ENCODE data around the gene EFCC1. TPM values are rescaled to one million over a fixed set of nuclear protein-coding genes. Genes with fewer than 3 reads are reported as not detected.

EFCC1 gene, protein sequence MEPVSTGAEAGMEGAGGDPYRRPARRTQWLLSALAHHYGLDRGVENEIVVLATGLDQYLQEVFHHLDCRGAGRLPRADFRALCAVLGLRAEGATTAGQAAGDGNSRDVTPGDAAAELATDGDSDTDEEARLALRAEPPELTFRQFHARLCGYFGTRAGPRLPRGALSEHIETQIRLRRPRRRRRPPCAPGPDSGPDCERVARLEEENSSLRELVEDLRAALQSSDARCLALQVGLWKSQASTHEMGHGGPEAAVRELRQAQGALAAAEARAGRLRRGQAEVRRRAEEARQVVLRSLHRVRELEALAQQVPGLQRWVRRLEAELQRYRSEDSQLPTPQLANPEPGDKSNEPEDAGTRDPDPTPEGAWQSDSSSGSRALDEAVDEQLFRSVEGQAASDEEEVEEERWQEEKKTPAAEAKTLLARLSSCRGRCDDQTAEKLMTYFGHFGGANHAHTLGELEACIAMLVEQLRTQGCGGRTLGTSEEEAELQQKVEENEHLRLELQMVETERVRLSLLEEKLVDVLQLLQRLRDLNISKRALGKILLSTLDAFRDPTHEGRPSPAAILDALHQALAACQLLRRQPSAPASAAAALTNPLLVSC
- 1 to 10 TPM in 1 of 4 donors, under 1 TPM in 3; 0.19 to 2.9 (median 0.48) TPM for total RNA-seq

DNA sequence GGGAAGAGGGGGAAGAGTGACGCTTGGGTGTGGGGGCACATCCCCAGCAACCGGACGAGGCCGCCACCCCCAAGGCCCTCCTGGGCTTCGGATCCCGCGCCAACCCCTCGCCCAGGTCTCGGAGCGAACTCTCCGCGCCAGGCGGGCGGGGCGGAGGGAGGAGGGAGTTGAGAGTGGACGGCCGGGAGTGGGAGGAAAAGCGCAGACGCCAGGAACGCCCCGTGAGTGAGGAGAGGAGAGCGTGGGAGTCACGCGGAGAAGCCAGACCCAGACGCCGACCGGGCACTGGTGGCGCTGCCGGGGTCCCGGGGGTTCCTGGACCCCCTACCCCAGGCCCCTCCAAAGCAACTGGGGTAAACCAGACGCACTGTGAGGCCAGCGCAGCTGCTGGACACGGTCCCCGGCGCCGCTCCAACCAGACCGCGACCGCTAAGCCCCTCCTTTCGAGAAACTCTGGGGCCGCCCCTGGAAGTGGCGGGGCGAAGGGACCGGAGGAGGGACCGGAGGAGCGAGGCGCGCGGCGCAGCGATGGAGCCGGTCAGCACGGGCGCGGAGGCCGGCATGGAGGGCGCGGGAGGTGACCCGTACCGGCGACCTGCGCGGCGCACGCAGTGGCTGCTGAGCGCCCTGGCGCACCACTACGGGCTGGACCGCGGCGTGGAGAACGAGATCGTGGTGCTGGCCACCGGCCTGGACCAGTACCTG, at the start of gene EFCC1:
Gene EFCC1 (plus strand): TSS at position 204 of the 705 bp plus-strand sequence. CDS start 325 bp downstream, at position 529.
- Histone ChIP-seq H3K4me1 (peaks cover 33 to 59% (median 36%) of the 10 kb centered on the region in 3 donors), H3K27me3 (peaks cover 0 to 75% (median 11%) of the 10 kb centered on the region in 4 donors), H3K27ac (peak within 1 kb of the TSS; percentile 68 to 88 (median 82)), H3K36me3 (no peaks in the 10 kb centered on the region), H3K9me3 (no peaks in the 10 kb centered on the region), H3K4me3 (peak within 1 kb of the TSS; percentile 30 to 72 (median 54))
- TF ChIP-seq, protein P1, sequence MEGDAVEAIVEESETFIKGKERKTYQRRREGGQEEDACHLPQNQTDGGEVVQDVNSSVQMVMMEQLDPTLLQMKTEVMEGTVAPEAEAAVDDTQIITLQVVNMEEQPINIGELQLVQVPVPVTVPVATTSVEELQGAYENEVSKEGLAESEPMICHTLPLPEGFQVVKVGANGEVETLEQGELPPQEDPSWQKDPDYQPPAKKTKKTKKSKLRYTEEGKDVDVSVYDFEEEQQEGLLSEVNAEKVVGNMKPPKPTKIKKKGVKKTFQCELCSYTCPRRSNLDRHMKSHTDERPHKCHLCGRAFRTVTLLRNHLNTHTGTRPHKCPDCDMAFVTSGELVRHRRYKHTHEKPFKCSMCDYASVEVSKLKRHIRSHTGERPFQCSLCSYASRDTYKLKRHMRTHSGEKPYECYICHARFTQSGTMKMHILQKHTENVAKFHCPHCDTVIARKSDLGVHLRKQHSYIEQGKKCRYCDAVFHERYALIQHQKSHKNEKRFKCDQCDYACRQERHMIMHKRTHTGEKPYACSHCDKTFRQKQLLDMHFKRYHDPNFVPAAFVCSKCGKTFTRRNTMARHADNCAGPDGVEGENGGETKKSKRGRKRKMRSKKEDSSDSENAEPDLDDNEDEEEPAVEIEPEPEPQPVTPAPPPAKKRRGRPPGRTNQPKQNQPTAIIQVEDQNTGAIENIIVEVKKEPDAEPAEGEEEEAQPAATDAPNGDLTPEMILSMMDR (IDR thresholded peaks at IDR 0.05): no peak
- peak in 2 of 4 donors; percentile 41 to 45 for TF ChIP-seq POLR2A (IDR thresholded peaks at IDR 0.05)
- 0 to 6% methylated on average over 1 to 17 of the region's 74 CpGs for WGBS, 2 donors
- intact Hi-C loops (cut with DNase I): no loop called here
- no peak for DNase-seq

DNA sequence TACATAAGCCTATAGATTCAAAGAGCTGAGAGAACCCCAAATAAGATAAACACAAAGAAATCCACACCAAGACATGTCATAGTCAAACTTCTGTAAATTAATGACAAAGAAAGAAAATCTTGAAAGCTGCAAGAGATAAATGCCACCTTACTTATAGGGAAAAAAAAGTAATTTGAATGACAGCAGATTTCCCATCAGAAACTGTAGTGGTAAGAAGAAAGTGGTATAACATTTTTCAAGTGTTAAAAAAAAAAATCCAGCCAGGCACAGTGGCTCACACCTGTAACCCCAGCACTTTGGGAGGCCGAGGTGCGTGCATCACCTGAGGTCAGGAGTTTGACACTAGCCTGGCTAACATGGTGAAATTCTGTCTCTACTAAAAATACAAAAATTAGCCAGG, 44.7 kb upstream of the EFCC1 start:
- Histone ChIP-seq H3K27ac (no peak overlapping the region), H3K4me3 (no peak overlapping the region), H3K4me1 (no peaks in the 10 kb centered on the region), H3K27me3 (no peaks in the 10 kb centered on the region), H3K36me3 (no peaks in the 10 kb centered on the region), H3K9me3 (no peaks in the 10 kb centered on the region)
- intact Hi-C loops (cut with DNase I): no loop called here
- no peak for DNase-seq
- 94 to 96% methylated on average over 2 of the region's 2 CpGs for WGBS, 2 donors
- TF ChIP-seq, protein P1 (IDR thresholded peaks at IDR 0.05): no peak

DNA sequence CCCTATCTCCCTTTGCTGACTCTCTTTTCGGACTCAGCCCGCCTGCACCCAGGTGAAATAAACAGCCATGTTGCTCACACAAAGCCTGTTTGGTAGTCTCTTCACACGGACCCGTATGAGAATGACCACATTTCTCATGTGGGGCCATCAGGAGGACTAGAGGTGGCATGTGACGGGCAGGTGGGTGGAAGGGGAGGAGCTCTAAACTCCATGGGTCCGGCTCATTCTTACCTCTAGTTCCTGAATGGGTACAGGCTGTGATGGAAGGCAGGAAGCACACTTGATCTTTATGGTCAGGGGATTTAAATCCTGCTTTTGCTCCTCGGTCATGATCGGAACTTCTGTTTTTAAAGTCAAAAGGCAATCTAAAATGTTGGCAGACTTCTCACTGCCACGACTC, 35.8 kb upstream of the EFCC1 start:
- WGBS, 2 donors: 69 to 85% methylated on average over 7 of the region's 9 CpGs
- H3K27ac ChIP-seq: peak overlapping the region in 3 of 4 donors; percentile 33 to 65 (median 36)
- no peaks in the 10 kb centered on the region for H3K27me3 ChIP-seq
- H3K4me3 ChIP-seq: no peak overlapping the region
- H3K4me1 ChIP-seq: peaks cover 0 to 16% (median 0%) of the 10 kb centered on the region in 3 donors
- H3K9me3 ChIP-seq: no peaks in the 10 kb centered on the region
- intact Hi-C loops (cut with DNase I): no loop called here
- TF ChIP-seq, protein P1 (IDR thresholded peaks at IDR 0.05): no peak
- TF ChIP-seq POLR2A (IDR thresholded peaks at IDR 0.05): no peak
- H3K36me3 ChIP-seq: no peaks in the 10 kb centered on the region
- no peak for DNase-seq

DNA sequence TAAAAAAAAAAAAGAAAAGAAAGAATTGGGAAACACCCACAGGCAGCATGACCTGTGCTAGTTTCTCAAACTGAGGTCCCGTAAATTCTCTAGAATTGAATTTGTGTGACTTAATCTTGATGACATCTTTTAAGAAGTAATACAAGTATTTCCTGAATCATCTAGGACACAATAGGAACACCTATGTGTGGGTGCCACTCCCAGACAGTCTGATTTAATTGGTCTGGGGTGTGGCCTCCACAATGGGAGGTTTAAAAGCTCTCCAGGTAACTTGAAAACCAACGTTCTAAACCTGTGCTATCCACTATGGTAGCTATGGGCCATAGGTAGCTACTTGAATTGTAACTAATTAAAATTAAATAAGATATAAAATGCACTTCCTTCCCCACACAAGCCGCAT, 35.3 kb upstream of the EFCC1 start:
- no peak for TF ChIP-seq POLR2A (IDR thresholded peaks at IDR 0.05)
- TF ChIP-seq, protein P1 (IDR thresholded peaks at IDR 0.05): no peak
- 58 to 73% methylated on average over 3 of the region's 3 CpGs for WGBS, 2 donors
- Histone ChIP-seq H3K36me3 (no peaks in the 10 kb centered on the region), H3K4me3 (no peak overlapping the region), H3K27me3 (no peaks in the 10 kb centered on the region), H3K4me1 (peaks cover 0 to 22% (median 0%) of the 10 kb centered on the region in 3 donors), H3K27ac (peak overlapping the region in 3 of 4 donors; percentile 33 to 65 (median 36)), H3K9me3 (no peaks in the 10 kb centered on the region)
- DNase-seq: no peak
- intact Hi-C loops (cut with DNase I): no loop called here

Data from esophagus squamous epithelium (tissue), 5 donors.